Memory B cell (primary cell): ENCODE measurements around the gene LYPD4.
A peak's percentile ranks its signal among the peaks of the same experiment; 100 is the strongest.
"Not testable (repeated sequence)": the region's sequence is repeated elsewhere in the genome, so short reads cannot be mapped to it uniquely, and the experiment has no call there.

ENCODE experiments used
- ATAC-seq: fragments of 150-1000 bp; cut with Tn5 transposase; 2 replicates; pipeline ENCODE4 v1.10.0; 2021; ENCODE audit warnings: low read depth, mild to moderate bottlenecking, moderate library complexity
- DNase-seq, 2 donors: peaks; one replicate each; pipeline ENCODE4 v3.0.0; 2022; ENCODE audit warnings: low spot score in 2 of 2
- H3K27ac Mint-ChIP-seq: one replicate; pipeline ENCODE4 v1.8.0; 2022; ENCODE audit warnings: mild to moderate bottlenecking, moderate library complexity, mixed read lengths
- H3K27me3 Mint-ChIP-seq: one replicate; pipeline ENCODE4 v1.8.0; 2022; ENCODE audit warnings: mixed read lengths
- H3K36me3 Mint-ChIP-seq: one replicate; pipeline ENCODE4 v1.8.0; 2022; ENCODE audit warnings: mild to moderate bottlenecking, mixed read lengths
- H3K4me1 Mint-ChIP-seq: one replicate; pipeline ENCODE4 v1.8.0; 2022; ENCODE audit warnings: mixed read lengths
- H3K4me3 Mint-ChIP-seq: one replicate; pipeline ENCODE4 v1.8.0; 2022; ENCODE audit warnings: mild to moderate bottlenecking, moderate library complexity, mixed read lengths
- H3K9me3 Mint-ChIP-seq: one replicate; pipeline ENCODE4 v1.8.0; 2022; ENCODE audit warnings: mixed read lengths

LYPD4 gene

GRCh38 chr19:41792513-41793413 lies 51.7 kb downstream of the LYPD4 start:
- Mint-ChIP-seq H3K4me3 (no peak overlapping the region), H3K4me1 (peaks cover 10% of the 10 kb centered on the region), H3K27me3 (peaks cover 17% of the 10 kb centered on the region), H3K9me3 (no peaks in the 10 kb centered on the region), H3K36me3 (no peaks in the 10 kb centered on the region), H3K27ac (no peak overlapping the region)
- ATAC-seq (peak; percentile 55), DNase-seq (peak; percentile 40 to 42)

GRCh38 chr19:41789053-41789452 lies 55.4 kb downstream of the LYPD4 start:
- ATAC-seq, result not testable (repeated sequence)
- Mint-ChIP-seq H3K4me1 (peaks cover 21% of the 10 kb centered on the region), H3K27me3 (peaks cover 23% of the 10 kb centered on the region)

GRCh38 chr19:41788518-41788917 lies 56.0 kb downstream of the LYPD4 start:
- H3K27me3 Mint-ChIP-seq, result peaks cover 23% of the 10 kb centered on the region
- not testable (repeated sequence) for DNase-seq

More at GRCh38 chr19:41789053-41789452, 55.4 kb downstream of the LYPD4 start:
- not testable (repeated sequence) for H3K27ac Mint-ChIP-seq, H3K36me3 Mint-ChIP-seq, DNase-seq, H3K4me3 Mint-ChIP-seq, H3K9me3 Mint-ChIP-seq

More at GRCh38 chr19:41788518-41788917, 56.0 kb downstream of the LYPD4 start:
- not testable (repeated sequence) for ATAC-seq, H3K4me3 Mint-ChIP-seq, H3K36me3 Mint-ChIP-seq, H3K27ac Mint-ChIP-seq, H3K9me3 Mint-ChIP-seq
- peaks cover 23% of the 10 kb centered on the region for H3K4me1 Mint-ChIP-seq
